Mesenchymal stem cell (in vitro differentiated cells and primary cell): ENCODE results near the gene SMCHD1.

Experiments
- DNase-seq: peaks from one replicate; pipeline ENCODE4 v3.0.0-alpha.2; 2013
- H2AFZ ChIP-seq: one replicate; pipeline ENCODE4 v1.6.1; 2013; ENCODE audit warnings: low read depth, mild to moderate bottlenecking, control low read depth, inconsistent platforms, low read length, moderate library complexity
- H2AK5ac ChIP-seq: 2 replicates; pipeline ENCODE4 v1.6.1; 2013; ENCODE audit warnings: low read length, moderate library complexity, mild to moderate bottlenecking, inconsistent platforms; ENCODE audit not compliant: severe bottlenecking
- H2BK120ac ChIP-seq: one replicate; pipeline ENCODE4 v1.6.1; 2013; ENCODE audit warnings: low read depth, mild to moderate bottlenecking, inconsistent platforms, low read length, moderate library complexity
- H2BK12ac ChIP-seq, 2 experiments: one replicate each; pipeline ENCODE4 v1.6.1; 2013; ENCODE audit warnings: inconsistent platforms in 2 of 2, low read length in 2 of 2, mild to moderate bottlenecking in 2 of 2, moderate library complexity in 2 of 2, control low read depth in 1 of 2
- H2BK15ac ChIP-seq: one replicate; pipeline ENCODE4 v1.6.1; 2013; ENCODE audit warnings: mild to moderate bottlenecking, low read depth, inconsistent platforms; ENCODE audit not compliant: poor library complexity, severe bottlenecking
- H2BK5ac ChIP-seq: 2 replicates; pipeline ENCODE4 v1.6.1; 2013; ENCODE audit warnings: low read depth, mild to moderate bottlenecking, low read length, control low read depth, inconsistent platforms; ENCODE audit not compliant: poor library complexity, severe bottlenecking
- H3K14ac ChIP-seq, 2 experiments: one replicate each; pipeline ENCODE4 v1.6.1; 2013; ENCODE audit warnings: inconsistent platforms in 2 of 2, low read length in 2 of 2, control low read depth in 1 of 2, mild to moderate bottlenecking in 1 of 2, moderate library complexity in 1 of 2
- H3K18ac ChIP-seq, 2 experiments: one replicate each; pipeline ENCODE4 v1.6.1; 2013; ENCODE audit warnings: inconsistent platforms in 2 of 2, low read length in 2 of 2, control low read depth in 1 of 2, low read depth in 1 of 2, mild to moderate bottlenecking in 1 of 2
- H3K23ac ChIP-seq, 2 experiments: one replicate each; pipeline ENCODE4 v1.6.1; 2013; ENCODE audit warnings: inconsistent platforms in 2 of 2, low read length in 2 of 2, mild to moderate bottlenecking in 2 of 2, moderate library complexity in 2 of 2, control low read depth in 1 of 2
- H3K27ac ChIP-seq: 2 replicates; pipeline ENCODE4 v1.5.1; 2013; ENCODE audit warnings: mild to moderate bottlenecking, moderate library complexity, low read length, control low read depth, inconsistent platforms; ENCODE audit not compliant: poor library complexity, severe bottlenecking
- H3K27me3 ChIP-seq, 2 experiments: 2 replicates each; pipeline versions ENCODE4 v1.6.1 to v1.7.0; 2013; ENCODE audit warnings: low read length in 2 of 2, mild to moderate bottlenecking in 2 of 2, moderate library complexity in 2 of 2, control low read depth in 1 of 2, inconsistent platforms in 1 of 2; ENCODE audit not compliant: control insufficient read depth in 1 of 2, insufficient read depth in 1 of 2
- H3K36me3 ChIP-seq, 2 experiments: 2 replicates each; pipeline versions ENCODE4 v1.6.1 to v1.7.0; 2013; ENCODE audit warnings: low read length in 2 of 2, control low read depth in 1 of 2, inconsistent platforms in 1 of 2, low read depth in 1 of 2, mild to moderate bottlenecking in 1 of 2; ENCODE audit not compliant: insufficient read depth in 2 of 2, control insufficient read depth in 1 of 2
- H3K4ac ChIP-seq, 2 experiments: one replicate each; pipeline ENCODE4 v1.6.1; 2013; ENCODE audit warnings: inconsistent platforms in 2 of 2, low read length in 2 of 2, mild to moderate bottlenecking in 2 of 2, moderate library complexity in 2 of 2, control low read depth in 1 of 2, low read depth in 1 of 2
- H3K4me1 ChIP-seq: 2 replicates; pipeline ENCODE4 v1.6.1; 2013; ENCODE audit warnings: low read depth, low read length, control low read depth; ENCODE audit not compliant: control insufficient read depth, insufficient read depth
- H3K4me2 ChIP-seq: 2 replicates; pipeline ENCODE4 v1.6.1; 2013; ENCODE audit warnings: low read length, mild to moderate bottlenecking, inconsistent platforms; ENCODE audit not compliant: poor library complexity, severe bottlenecking
- H3K4me3 ChIP-seq, 2 experiments: 2 replicates each; pipeline versions ENCODE4 v1.5.1 to v1.7.0; 2013; ENCODE audit warnings: low read length in 2 of 2, mild to moderate bottlenecking in 2 of 2, control low read depth in 1 of 2, low read depth in 1 of 2; ENCODE audit not compliant: insufficient read depth in 1 of 2
- H3K79me1 ChIP-seq: replicated peaks from 2 replicates; pipeline ENCODE4 v1.6.1; 2013; ENCODE audit warnings: mild to moderate bottlenecking, control low read depth, low read length, inconsistent platforms; ENCODE audit not compliant: poor library complexity, severe bottlenecking
- H3K9ac ChIP-seq: 2 replicates; pipeline ENCODE4 v1.7.0; 2013; ENCODE audit warnings: mild to moderate bottlenecking, low read length, moderate library complexity
- H3K9me3 ChIP-seq: 2 replicates; pipeline ENCODE4 v1.7.0; 2013; ENCODE audit warnings: mild to moderate bottlenecking, low read length; ENCODE audit not compliant: control insufficient read depth
- H4K8ac ChIP-seq: one replicate; pipeline ENCODE4 v1.6.1; 2013; ENCODE audit warnings: inconsistent platforms, mild to moderate bottlenecking, low read length, moderate library complexity
- H4K91ac ChIP-seq: one replicate; pipeline ENCODE4 v1.6.1; 2013; ENCODE audit warnings: mild to moderate bottlenecking, low read length, inconsistent platforms
- WGBS: methylation state at CpG from one replicate; pipeline ENCODE4 v1.1.7; 2013; ENCODE audit warnings: mixed read lengths; 5-methylcytosine and 5-hydroxymethylcytosine counted together

Gene SMCHD1

DNA sequence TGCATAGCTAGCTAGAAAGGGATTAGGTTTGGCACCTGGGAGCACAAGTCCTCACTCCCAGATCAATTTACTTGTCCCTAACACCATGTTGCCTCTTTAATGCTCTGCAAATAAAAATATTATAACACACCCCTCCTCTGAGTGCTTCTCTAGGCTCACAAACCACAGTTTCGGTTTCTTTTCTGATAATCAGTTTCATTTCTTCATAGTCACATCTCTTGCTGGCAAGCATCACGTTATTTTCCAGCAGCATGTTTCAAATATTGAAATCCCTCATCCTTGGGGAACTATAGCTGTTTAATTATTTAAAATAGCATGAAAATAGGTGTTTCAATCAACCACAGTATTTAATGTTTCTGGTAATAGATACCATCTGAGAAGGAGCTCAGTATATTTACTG, 13.9 kb upstream of the SMCHD1 start:
- H2BK5ac ChIP-seq = no peak overlapping the region
- 77% methylated on average over 2 of the region's 2 CpGs for WGBS
- H3K18ac ChIP-seq = no peak overlapping the region
- peak overlapping the region in 1 of 2 experiments; percentile 61 for H3K4me3 ChIP-seq
- H3K4me2 ChIP-seq = no peak overlapping the region
- H4K8ac ChIP-seq = no peak overlapping the region
- no peak overlapping the region for H2BK120ac ChIP-seq
- H3K27ac ChIP-seq = no peak overlapping the region
- no peak overlapping the region for H3K14ac ChIP-seq
- no peaks in the 10 kb centered on the region for H3K36me3 ChIP-seq
- DNase-seq = peak; percentile 32
- H3K23ac ChIP-seq = no peak overlapping the region
- no peaks in the 10 kb centered on the region for H3K27me3 ChIP-seq
- no peak overlapping the region for H2AFZ ChIP-seq
- H2BK15ac ChIP-seq = no peak overlapping the region
- peak overlapping the region; percentile 72 for H3K9ac ChIP-seq
- H2BK12ac ChIP-seq = no peak overlapping the region
- H4K91ac ChIP-seq = no peak overlapping the region
- H3K4ac ChIP-seq = no peak overlapping the region
- no peak overlapping the region for H2AK5ac ChIP-seq
- no peaks in the 10 kb centered on the region for H3K9me3 ChIP-seq
- H3K79me1 ChIP-seq = no peaks in the 10 kb centered on the region
- H3K4me1 ChIP-seq = peaks cover 1% of the 10 kb centered on the region

DNA sequence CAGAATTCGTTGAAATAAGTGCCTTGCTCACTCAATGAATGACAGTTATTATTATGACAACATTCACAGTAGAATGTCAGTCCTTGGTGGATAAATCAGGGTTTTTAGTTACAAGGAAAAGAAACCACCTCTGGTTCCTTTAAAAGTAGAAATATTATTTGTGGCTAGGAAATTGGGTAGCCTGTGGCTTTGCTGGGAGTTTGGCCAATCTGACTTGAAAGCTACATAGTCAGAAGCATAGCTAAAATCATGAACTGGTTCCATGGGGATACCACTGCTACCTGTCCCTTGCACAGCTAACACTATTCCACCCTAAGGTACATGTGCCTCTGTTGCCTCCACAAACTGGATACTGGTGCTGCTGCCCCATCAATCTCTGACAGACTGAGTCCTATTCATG, 12.8 kb upstream of the SMCHD1 start:
- DNase-seq = no peak
- no peak overlapping the region for H4K8ac ChIP-seq
- no peak overlapping the region for H2BK120ac ChIP-seq
- H3K9me3 ChIP-seq = no peaks in the 10 kb centered on the region
- no peak overlapping the region for H2AFZ ChIP-seq
- H3K36me3 ChIP-seq = no peaks in the 10 kb centered on the region
- no peak overlapping the region for H3K4me2 ChIP-seq
- no peak overlapping the region for H2BK5ac ChIP-seq
- H4K91ac ChIP-seq = no peak overlapping the region
- peaks cover 1% of the 10 kb centered on the region for H3K4me1 ChIP-seq
- H3K14ac ChIP-seq = no peak overlapping the region
- H2AK5ac ChIP-seq = no peak overlapping the region
- H3K9ac ChIP-seq = no peak overlapping the region
- no peak overlapping the region for H3K27ac ChIP-seq
- H3K18ac ChIP-seq = no peak overlapping the region
- H2BK12ac ChIP-seq = no peak overlapping the region
- H3K23ac ChIP-seq = no peak overlapping the region
- H3K4ac ChIP-seq = no peak overlapping the region
- H3K27me3 ChIP-seq = no peaks in the 10 kb centered on the region
- no CpG with 5 or more reads among the region's 1 CpG for WGBS
- no peaks in the 10 kb centered on the region for H3K79me1 ChIP-seq
- H3K4me3 ChIP-seq = no peak overlapping the region
- H2BK15ac ChIP-seq = no peak overlapping the region

DNA sequence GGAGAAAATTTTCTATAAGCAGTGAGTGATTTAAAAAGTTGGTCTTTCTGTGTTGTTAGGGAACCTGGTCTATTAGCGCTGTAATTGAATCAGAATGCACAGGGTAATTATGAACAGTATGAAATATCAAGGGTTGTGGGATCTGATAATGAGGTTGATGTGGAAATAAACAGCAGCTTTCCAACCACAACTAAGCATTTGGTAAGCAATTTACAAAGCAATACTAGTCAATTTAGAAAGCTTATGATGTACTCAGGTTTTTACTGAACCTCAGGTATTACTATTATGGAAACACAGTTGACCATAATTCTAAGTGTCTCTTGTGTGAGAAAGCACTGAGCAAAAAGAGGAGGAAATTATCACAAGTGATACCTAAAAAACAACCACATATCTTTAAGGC, 11.0 kb upstream of the SMCHD1 start:
- no peak overlapping the region for H4K8ac ChIP-seq
- H2AK5ac ChIP-seq = no peak overlapping the region
- no peaks in the 10 kb centered on the region for H3K9me3 ChIP-seq
- DNase-seq = no peak
- H3K27ac ChIP-seq = no peak overlapping the region
- no peak overlapping the region for H3K18ac ChIP-seq
- H2BK5ac ChIP-seq = no peak overlapping the region
- no peaks in the 10 kb centered on the region for H3K36me3 ChIP-seq
- WGBS = 80% methylated on average over 1 of the region's 1 CpG
- no peak overlapping the region for H2BK12ac ChIP-seq
- no peak overlapping the region for H2BK15ac ChIP-seq
- no peak overlapping the region for H3K23ac ChIP-seq
- H3K9ac ChIP-seq = no peak overlapping the region
- H3K79me1 ChIP-seq = no peaks in the 10 kb centered on the region
- H2AFZ ChIP-seq = no peak overlapping the region
- H3K4me2 ChIP-seq = no peak overlapping the region
- no peak overlapping the region for H2BK120ac ChIP-seq
- H3K14ac ChIP-seq = no peak overlapping the region
- H3K4me1 ChIP-seq = no peaks in the 10 kb centered on the region
- no peak overlapping the region for H3K4ac ChIP-seq
- no peaks in the 10 kb centered on the region for H3K27me3 ChIP-seq
- no peak overlapping the region for H3K4me3 ChIP-seq
- H4K91ac ChIP-seq = no peak overlapping the region

DNA sequence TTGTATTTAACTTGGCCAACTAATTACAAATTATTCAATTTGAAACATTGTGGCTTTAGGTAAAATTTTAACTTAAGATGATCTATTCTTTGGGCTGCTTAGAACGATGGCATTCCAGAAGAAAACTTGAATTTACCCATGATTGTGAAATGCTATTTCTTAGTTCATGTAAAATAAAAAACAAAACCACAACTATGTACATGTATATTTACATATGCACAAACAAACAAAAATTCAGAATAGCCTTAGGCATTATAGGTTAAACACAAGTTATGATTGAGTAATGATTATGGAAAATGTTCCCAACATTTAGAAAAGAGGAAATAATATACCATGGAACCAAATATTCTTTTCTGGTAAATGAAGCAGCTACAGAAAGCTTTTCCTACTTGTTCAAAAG, 3.5 kb upstream of the SMCHD1 start:
- H3K4me3 ChIP-seq = no peak overlapping the region

More for the DNA sequence above, 3.5 kb upstream of the SMCHD1 start:
- H3K18ac ChIP-seq = no peak overlapping the region
- no peak overlapping the region for H3K4me2 ChIP-seq
- no peaks in the 10 kb centered on the region for H3K79me1 ChIP-seq
- no peak overlapping the region for H2BK120ac ChIP-seq
- no peak overlapping the region for H3K27ac ChIP-seq
- H3K9ac ChIP-seq = no peak overlapping the region
- WGBS = no CpG with 5 or more reads among the region's 1 CpG
- H3K27me3 ChIP-seq = no peaks in the 10 kb centered on the region
- no peak overlapping the region for H3K14ac ChIP-seq
- H2BK5ac ChIP-seq = no peak overlapping the region
- no peak overlapping the region for H2AFZ ChIP-seq
- no peaks in the 10 kb centered on the region for H3K9me3 ChIP-seq
- no peak overlapping the region for H2BK12ac ChIP-seq
- no peaks in the 10 kb centered on the region for H3K36me3 ChIP-seq
- no peak overlapping the region for H4K91ac ChIP-seq
- H3K4ac ChIP-seq = no peak overlapping the region
- no peak overlapping the region for H2BK15ac ChIP-seq
- DNase-seq = no peak
- no peaks in the 10 kb centered on the region for H3K4me1 ChIP-seq
- no peak overlapping the region for H4K8ac ChIP-seq
- no peak overlapping the region for H3K23ac ChIP-seq
- H2AK5ac ChIP-seq = no peak overlapping the region
